GM21526 (cell line): ENCODE results near the gene UNC13C.

Experiments
- ATAC-seq: cut with Tn5 transposase; IDR thresholded peaks from one replicate; pipeline ENCODE4 v1.9.1; 2021; ENCODE audit warnings: moderate library complexity; ENCODE audit not compliant: unreplicated experiment, low FRiP score

Gene UNC13C

DNA sequence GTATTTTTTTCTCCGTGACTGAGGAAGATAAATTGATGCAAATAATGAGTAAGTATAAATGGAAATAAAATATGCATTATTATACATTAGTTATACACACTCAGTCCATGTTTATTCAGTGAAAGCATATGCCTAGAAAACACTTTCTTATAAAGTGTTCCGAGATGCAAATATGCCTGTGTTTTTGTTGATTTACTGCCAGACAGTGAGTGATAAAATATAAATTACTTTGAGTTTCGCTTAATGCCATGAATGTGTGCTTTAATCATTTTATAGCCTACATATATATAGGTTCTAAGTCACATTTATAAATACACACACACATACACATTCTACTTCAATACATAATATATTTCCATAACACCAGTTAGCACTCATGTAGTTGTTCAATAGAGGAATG is 569.2 kb downstream of the UNC13C start:
- no peak for ATAC-seq

DNA sequence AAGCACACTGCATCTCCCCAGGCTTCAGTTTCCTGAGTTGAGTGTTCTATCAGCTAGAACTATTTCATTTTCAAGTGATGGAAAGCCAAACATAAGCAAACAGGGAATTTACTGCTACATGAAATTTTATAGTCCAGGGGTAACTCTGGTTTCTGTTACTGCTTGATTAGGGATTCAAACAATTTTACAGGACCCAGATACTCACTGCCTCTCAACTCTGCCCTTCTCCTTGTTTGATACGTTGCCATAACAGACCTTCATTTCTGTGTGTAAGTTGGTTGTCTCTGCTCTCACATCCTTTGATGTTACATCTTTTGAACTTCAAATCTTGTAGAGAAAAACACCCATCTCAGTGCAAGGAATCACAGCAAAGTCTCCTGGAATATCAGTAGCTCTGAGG is 572.7 kb downstream of the UNC13C start:
- ATAC-seq = no peak

DNA sequence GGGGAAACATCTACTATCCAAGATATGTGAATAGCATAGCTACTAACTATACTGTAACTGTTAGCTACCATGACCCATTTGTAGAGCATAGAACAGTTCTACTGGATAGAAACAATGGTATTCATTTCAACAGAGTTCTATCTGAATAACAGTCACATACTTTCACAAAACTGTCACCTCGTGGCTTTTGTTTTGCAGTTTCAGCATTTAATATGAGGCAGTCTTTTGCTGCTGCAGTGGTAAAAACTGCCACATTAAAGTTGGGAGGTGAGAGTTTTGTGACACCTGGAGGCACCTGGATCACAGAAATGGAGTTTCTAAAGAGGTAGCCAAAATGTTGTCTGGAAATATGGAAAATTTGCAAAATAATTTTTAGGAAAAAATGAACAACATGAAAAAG is 578.0 kb downstream of the UNC13C start:
- ATAC-seq = no peak

DNA sequence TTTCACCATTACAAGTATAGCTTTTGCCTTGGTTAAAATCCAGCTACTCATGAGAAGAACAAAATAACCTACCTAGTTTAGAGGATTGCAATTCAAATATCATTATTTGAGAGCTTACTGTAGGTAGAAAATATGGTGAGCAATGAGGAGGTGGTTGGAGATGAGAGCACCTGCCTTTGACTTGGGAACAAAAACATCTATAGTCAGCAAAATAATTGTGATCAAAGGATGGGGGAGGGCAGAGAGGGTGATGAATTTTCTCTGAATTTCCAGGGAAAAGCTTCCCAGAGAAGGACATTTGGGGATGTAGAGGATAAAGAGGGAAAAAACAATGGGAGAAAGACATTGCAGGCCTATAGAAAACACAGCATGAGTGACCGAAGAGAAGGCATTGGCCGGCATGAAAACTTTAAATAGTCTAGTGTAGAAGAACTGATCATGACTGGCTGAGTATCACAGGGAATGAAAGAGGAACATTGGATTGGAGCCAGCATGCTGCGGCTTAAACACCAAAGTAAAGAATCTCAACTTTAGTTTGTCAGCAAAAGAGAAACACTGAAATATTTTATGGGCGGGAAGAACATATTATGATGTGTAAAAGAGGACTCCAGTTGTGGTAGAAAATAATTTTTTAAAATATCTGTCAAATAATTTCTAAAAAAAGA is 581.3 kb downstream of the UNC13C start:
- no peak for ATAC-seq

DNA sequence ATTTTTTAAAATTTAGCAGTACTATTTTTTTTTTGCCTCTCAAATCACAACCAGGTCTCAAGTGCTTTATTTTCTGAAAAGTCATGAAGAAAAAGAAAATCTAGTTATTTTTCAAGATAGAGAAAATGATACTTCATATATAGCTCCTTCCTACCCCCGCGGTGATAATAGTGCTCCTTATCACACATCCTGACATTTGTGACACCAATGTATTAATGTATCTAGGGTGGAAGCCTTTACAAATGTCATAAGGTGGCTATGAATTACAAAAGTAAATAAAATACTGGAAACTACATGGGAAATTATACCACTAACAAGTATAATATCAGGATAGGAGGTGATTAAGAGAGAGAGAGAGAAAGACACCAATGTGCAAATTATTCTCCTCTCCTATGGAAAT is 582.2 kb downstream of the UNC13C start:
- ATAC-seq = no peak

DNA sequence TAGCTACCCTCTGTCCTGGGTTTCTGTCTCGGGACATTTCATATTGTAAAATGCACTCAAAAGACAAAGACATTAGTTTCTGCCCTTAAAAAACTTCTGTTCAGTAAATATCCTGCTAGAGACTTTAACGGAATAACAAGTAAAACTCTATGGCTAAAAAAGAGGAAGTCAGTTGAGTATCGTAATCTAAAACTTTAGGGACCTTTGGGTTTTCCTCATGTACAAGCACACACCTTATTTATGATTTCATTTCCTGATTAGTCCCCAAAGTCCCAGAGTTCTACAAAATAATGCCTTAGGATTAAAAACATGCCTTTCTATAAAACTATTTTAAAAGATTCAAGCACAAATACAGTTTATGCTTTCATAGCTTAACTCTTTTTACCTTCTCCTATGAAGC is 585.9 kb downstream of the UNC13C start:
- ATAC-seq = no peak

DNA sequence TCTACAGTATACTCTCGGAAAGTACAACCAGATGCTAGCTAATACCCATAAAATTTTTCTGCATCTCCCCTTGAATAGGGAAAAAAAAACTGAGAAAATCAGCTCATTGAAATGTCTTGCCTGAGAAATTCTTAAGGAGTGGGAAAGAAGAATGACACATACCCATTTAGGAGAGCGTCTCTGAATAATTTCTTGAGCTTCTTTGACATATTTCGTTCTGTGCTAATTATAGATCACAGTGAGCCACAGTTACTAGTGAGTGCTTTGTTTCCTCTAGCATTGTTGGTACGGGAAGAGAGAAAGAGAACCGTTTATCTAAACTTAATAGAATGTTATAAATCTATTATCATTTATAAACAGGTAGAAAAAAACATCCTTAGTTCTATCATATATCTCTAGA is 588.4 kb downstream of the UNC13C start:
- no peak for ATAC-seq

DNA sequence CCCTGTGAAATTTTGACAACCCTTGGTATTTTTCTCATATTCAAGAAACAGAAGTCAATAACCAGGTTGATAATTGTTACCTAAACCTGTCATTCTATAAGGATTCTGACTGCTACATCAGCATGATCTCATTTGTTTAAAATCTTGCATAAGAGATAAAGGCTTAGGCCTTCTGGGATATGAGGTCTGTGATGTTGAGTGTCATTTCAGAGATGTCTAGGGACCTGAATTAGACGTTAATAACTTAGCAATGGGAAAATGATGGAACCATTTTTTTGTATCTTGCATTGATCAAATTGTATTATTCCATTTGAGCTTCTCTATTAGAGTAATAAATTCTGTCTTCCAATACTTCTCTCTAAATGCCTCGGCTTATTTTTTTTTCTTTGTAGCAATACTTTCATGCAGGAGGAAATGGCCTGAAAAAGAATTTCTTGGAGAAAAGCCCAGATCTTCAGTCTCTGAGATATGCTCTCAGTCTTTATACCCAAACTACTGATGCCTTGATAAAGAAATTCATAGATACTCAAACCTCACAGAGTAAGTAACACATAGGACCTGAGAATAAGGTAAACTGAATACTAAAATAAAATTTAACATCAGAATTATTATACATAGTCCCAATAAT is 589.3 kb downstream of the UNC13C start:
- ATAC-seq = no peak

DNA sequence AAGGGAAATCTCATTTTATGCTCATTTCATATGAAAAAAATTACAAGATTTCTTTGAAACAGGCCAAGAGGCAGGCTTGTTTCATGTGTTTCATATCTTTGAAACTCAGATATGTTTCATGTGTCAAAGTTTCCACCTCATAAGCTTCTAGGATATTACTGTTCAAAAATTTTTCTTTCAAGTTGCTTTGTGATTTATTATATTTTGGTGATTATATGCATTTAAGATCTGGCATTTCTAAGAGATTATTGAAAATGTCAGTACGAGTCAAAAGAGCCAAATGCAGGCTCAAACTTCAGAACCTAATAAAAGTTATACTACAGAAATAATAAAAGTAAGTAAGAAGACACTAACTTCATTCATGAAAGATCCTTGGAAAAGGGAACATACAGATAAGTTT is 590.1 kb downstream of the UNC13C start:
- no peak for ATAC-seq

DNA sequence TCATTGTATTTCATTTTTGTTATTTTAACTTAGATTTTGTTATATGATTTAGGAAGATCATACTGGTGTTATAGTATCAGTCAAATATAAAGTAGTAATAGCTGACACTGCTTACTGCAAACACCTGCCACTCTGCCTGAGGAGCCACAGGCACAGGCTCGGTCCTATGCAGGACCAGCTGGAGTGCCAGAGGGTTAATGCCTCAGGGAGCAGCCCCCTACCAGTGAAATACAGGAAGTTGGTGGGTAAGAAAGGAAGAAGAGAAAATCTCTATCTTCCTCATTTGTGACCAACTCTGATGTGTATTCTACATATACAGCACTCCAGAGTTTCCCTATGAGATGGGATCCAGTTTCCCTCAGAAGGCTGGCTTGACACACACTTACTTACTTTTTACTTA is 593.3 kb downstream of the UNC13C start:
- no peak for ATAC-seq

DNA sequence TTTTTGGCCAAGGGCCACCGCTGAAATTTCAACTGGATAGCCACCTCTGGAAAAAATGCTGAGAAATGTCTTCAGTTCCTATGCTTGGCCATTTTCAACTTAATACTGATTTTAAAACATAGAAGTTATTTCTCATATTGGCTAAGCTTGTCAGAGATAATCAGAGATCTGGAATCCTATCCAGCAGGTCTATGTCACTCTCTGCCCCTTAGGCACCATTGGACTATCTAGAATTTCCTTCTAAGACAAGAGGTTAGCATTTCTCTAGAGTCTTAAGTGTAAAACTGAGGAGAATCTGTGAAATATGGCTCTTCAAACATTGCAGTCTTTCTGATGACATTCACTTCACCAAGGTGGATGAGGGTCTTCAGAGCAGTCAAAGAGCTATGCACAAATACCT is 597.3 kb downstream of the UNC13C start:
- ATAC-seq = no peak

DNA sequence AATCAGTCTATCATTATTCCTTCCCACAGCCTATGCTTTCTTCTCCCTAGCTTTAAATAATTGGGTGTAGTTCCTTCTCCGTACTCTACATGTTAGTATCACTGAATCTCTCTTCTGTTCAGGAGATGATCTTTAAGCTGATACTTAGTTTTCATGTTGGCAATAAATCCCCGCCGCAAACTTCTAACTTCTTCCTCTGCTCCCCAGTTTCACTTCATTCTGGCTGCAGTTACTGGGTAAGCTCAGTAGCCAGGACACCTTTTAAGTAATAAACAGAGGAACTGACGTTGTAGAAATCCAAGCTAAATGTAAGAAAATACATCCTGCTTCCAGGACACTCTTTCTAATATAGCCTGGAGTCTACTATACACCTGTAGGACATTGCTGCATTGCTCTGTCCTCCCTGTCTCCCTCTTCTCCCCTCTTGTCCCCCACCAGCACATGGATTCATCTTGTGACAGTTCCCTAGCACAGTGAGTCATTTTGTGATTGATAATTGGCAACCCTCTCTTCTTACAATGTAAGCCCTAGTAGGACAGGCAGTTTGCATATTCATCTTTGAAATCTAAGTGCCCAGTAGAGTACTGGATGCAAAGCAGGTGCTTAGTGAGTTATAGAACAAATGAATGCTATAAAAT is 598.2 kb downstream of the UNC13C start:
- ATAC-seq = no peak

DNA sequence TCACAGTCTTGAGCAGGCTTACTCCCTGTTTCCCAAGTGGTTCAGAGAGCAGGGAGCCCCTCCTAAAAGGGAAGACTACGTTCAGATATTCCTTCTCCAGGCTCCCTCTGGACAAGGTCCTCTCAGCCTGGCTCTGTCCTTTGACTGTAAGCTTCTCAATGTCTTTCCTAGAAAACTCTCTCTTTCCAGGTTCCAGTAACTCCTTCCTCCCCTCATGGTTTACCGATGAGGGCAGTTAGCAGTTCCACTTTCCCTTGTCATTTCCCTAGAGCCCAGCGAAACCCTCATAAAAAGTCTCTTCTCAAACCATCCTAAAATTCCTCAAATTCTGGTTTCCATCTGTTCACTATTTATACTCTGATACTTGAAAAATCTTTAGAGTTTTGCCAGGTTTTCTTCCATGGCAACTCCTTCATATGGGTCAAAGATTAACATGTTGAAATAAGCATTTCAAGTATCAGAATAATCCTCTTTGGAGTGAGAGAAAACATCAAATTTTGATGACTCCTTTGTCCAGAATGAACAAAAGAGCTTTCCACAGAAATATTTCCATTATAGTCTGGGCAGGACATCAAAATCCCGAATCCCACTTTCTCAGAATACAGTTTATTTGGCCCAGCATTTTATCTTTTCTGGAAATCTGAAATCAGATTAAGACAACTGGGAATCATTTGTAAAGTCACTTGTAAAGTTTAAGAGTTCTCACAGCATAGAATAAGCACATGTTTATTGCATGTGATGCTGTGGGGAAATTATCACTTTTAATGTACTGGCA is 599.4 kb downstream of the UNC13C start:
- no peak for ATAC-seq

DNA sequence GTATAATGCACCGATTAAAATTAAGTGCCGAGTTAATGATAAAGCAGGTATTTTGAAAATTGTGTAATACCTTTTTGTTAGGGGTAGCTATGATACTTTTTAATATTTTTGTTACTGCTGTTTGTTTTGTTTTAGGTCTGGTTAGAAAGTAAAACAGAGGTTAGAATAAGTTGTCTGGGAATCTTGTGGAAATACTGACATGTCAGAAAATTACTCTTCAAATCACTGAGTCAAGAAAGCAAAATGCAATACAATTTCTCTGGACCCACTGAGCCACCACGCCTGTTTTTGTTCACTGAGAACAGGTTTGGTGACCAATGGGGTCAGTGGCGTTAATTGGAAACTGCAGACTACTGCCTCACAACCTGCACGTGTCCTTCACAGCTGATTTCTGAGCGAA is 601.6 kb downstream of the UNC13C start:
- no peak for ATAC-seq

DNA sequence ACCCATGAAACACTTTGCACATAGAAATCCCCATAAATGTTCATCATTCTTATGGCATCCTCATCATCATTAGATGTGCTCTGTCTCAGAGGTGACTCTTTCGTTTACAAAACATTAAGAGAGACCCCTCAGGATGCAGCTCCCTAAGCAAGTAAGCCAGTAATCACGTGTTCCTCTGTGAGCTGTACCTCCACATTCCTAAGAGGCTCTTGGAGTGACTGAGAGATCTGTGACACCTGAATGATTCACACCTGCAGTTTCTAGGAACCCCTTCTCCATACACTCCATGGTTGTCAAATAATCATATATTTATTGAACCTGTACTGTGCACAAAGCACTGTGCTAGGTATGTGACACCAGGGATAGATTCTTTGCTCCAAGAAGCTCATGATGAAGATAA is 602.4 kb downstream of the UNC13C start:
- ATAC-seq = no peak

DNA sequence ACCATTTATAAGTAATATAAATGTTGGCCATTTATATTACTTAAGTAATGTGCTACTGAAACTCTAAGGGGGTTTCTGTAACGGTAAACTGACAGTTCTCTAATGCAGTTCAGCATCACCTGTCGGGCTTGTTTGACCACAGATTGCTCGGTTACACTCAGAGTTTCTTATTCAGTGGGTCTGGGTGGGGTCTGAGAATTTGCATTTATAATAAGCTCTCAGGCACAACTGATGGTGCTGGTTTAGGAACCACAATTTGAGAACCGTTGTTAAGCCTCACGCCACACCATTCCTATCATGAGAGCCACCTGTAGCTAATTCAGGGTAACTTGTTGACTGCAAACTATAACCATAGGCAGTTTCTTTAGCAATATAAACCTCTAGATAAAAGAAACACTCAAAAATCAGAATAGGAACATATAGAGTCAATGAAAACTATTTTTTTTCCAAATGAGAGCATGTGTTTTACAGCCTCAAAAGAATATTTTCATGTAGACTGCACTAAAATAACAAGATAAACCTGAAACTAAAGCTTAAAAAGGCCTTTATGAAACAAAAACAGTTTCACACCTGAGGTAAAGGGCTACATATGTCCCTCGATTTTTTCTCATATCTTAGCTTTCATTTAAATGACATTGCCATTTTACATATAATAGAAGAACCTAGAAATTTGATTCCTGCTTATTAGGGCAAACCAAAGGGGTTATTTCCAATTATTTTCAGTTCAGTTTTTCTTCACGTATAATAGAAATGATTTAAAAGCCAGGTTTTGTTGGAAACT is 604.8 kb downstream of the UNC13C start:
- peak; percentile 83 for ATAC-seq

DNA sequence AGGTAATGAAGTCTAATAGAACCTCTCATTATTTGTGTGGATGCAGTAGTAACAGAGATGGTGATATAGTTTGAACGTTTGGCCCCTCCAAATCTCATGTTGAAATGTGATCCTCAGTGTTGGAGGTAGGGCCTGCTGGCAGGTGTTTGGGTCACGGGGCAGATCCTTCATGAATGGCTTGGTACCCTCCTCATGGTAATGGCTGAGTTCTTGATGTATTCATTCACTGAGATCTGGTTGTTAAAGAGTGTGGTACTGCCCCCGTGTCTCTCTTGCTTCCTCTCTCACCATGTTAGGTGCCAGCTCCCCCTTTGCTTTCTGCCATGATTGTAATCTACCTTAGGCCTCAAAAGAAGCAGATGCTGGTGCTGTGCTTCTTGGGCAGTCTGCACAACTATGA is 606.8 kb downstream of the UNC13C start:
- no peak for ATAC-seq

DNA sequence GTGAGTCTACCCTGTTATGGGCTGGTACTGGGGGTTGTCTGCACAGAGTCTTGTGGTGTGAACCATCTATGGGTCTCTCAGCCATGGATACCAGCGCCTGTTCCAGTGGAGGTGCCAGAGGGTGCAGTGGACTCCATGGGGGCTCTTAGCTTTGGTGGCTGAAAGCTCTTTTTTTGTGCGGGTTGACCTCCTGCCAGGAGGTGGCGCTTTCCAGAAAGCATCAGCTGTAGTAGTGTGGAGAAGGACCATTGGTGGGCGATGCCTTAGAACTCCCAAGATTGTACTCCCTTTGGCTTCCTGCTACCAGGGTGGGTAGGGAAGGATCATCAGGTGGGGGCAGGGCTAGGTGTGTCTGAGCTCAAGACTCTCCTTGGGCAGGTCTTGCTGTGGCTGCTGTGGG is 615.9 kb downstream of the UNC13C start:
- ATAC-seq = no peak

DNA sequence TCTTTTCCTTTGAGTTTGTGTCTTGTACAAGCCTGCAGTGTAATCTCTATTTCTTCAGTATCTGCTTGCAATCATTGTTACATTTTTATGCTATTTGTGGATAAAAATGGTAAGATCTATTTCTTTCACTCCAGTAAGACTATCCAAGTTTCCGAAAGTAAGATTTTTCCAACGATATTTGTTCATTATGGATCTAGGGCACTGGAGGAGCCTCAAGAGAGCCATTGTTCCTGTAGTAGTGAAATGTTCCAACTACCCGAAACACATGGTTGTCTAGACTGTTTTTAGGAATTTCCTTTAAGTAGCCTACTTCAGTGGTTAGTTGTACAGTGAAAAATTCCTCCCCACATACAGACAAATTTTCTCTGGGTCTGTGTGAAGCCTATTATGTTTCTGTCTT is 621.1 kb downstream of the UNC13C start:
- ATAC-seq = no peak

DNA sequence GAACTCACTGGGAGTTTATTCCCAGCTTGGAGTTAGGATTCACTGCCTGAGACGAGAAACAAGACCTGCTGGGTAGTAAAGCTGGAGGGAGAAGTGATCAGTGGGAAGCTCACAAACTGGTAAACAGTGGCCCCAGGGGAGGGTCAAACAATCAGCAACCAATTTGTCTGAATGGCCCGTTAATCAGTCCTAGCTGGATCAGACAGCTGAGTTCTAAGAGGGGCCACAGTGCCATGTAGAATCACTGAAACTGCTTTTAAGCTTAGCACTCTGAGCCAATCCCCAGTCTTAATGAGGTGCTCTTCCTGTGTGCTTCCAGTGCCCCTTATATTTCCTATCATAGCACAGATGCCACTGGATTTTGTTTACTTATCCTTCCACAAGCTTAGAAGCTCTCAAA is 626.8 kb downstream of the UNC13C start:
- ATAC-seq = no peak

DNA sequence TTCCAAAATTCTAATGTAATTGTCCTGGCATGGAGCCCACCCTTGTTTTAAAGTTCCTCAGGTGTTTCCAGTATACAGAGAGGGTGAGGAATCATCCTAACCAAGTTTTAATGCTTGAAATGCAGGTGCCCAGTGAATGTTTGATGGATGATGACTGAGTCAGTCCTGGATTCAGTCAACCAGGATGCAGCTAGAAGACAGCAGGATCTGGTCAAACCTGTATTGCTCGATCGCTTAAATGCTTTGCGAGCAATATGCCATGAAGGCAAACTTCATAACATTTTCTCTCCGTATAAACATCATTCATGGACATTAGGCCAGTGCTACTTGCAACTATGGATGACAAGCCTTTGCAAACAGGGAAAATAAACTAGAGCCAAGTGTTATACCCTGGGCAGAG is 627.3 kb downstream of the UNC13C start:
- ATAC-seq = no peak
